Activated T-helper 17 cell treated with anti-CD3 and anti-CD28 coated beads, Interleukin-2, amount 50 U/mL, for 72 hours (primary cell): Measurements from ENCODE around the gene KCNQ1. TPM values are rescaled to one million over a fixed set of nuclear protein-coding genes. Genes with fewer than 3 reads are reported as not detected.

Source experiments
- ATAC-seq: fragments of 150-1000 bp; cut with Tn5 transposase; replicated peaks from 2 replicates; pipeline ENCODE4 v1.10.0; 2021; ENCODE audit warnings: mild to moderate bottlenecking, moderate library complexity
- H3K27ac Mint-ChIP-seq: one replicate; pipeline ENCODE4 v1.8.0; 2022; ENCODE audit warnings: mixed read lengths
- H3K27me3 Mint-ChIP-seq: one replicate; pipeline ENCODE4 v1.8.0; 2022; ENCODE audit warnings: mixed read lengths
- H3K36me3 Mint-ChIP-seq: one replicate; pipeline ENCODE4 v1.8.0; 2022; ENCODE audit warnings: low read depth, mild to moderate bottlenecking, mixed read lengths
- H3K4me1 Mint-ChIP-seq: one replicate; pipeline ENCODE4 v1.8.0; 2022; ENCODE audit warnings: mixed read lengths
- H3K4me3 Mint-ChIP-seq: one replicate; pipeline ENCODE4 v1.8.0; 2022; ENCODE audit warnings: mild to moderate bottlenecking, mixed read lengths
- H3K9me3 Mint-ChIP-seq: one replicate; pipeline ENCODE4 v1.8.0; 2022; ENCODE audit warnings: mixed read lengths
- total RNA-seq, 2 donors: library from RNA; stranded (reverse); gene quantifications; one replicate each; pipeline ENCODE4 v1.2.3, GENCODE V29; 2022

Gene KCNQ1
- total RNA-seq, 2 donors from 2014 or later: 7.0 to 9.7 TPM

DNA sequence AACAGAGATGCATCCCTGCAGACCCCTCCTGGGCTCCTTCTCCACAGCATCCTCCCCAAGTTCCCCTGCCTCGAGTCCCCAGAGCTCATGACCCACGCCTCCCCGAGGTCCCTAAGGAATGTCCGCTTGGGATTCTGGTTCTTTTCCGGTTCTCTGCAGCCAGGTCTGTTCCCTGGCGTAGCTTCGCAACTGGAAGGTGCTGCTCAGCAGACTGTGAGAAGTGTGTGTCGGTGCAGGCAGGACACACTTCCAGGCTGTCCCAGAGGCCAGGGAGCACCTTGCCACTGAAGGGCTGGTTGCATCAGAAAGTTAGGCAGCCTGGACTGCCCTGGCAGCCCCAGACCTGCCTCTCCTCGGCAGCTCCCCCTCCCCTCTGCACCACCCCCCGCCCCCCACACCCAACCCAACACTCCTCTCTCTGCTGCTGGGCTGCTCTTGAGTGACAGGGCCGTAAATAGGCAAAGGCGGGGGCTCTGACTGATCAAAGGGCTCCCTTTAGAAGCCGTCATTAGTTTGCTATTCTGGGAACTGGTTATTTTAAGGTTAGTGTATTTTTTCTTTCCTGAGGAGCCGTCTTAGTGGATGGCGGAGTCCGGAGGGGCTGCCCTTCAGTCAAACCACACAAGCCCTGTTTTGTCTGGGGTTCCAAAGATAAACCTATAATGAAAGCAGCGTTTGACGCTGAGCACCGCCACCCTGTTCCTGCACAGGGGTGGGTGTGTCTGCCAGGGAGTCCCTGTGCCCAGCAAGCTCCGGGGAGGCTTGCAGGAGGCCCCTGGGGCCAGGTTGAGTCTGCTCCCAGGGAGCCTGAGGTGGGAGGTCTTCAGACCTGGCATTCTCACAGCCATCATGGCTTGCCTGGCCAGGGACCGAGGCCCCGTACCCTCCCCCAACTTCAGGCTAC lies 343.6 kb downstream of the KCNQ1 start:
- Mint-ChIP-seq H3K27ac (no peak overlapping the region), H3K9me3 (no peaks in the 10 kb centered on the region), H3K4me1 (no peaks in the 10 kb centered on the region), H3K4me3 (no peak overlapping the region), H3K27me3 (no peaks in the 10 kb centered on the region), H3K36me3 (no peaks in the 10 kb centered on the region)
- no peak for ATAC-seq

DNA sequence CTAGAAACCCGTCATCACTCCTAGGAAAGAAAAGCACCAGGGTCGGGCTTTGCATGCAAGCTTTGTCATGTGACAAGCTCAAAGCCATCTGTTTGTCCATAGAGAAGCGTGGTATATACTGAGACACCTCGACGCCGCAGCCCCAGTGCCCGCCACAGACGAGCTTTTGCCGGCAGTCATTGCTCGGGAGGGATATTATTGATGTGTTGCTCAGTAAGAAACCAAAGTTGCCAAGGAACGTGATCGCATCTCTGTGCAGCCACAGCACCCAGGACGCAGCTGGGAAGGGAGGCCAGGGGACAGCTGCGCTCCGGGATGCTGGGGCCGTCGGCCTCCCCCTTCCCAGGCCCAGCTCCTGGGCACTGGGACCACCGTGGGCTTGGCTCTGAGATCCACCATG lies 344.5 kb downstream of the KCNQ1 start:
- no peak for ATAC-seq
- Mint-ChIP-seq H3K4me1 (no peaks in the 10 kb centered on the region), H3K9me3 (no peaks in the 10 kb centered on the region), H3K36me3 (no peaks in the 10 kb centered on the region), H3K27me3 (no peaks in the 10 kb centered on the region), H3K27ac (no peak overlapping the region), H3K4me3 (no peak overlapping the region)

DNA sequence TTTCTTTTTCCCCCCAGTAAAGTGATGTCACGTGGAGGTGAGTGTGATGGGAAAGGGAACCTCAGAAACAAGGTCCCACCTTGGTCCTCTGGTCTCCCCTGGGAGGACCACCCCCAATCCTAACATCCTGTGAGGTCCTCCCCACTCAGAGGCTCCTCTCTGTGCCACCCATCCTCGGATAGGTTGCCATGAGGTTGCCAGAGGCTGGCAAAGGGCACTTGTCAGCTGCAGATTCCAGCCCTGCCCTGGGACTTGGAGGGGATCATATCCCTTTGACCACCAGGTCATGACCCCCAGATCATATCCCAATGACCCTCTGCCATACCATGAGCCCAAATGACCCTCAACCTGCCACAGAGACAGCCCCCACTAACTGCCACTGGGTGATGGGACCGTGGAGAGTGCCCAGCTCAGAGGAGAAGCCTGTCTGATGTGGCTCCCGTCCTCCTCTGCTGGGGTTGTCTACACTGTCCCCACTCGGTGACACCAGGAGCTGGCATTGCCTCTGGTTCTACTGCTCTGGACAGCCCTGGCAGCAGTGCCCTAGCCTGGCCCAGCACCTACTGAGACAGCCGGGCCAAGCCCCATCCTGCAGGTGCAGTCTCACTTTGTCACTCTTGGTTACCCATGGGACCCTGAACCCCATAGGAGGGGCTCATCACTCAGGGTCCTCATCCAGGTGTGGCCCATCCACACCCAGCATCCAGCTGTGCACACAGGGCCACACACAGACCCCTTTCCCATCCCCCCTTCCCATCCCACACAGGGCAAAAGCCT lies 345.2 kb downstream of the KCNQ1 start:
- no peaks in the 10 kb centered on the region for H3K36me3 Mint-ChIP-seq
- ATAC-seq: no peak

DNA sequence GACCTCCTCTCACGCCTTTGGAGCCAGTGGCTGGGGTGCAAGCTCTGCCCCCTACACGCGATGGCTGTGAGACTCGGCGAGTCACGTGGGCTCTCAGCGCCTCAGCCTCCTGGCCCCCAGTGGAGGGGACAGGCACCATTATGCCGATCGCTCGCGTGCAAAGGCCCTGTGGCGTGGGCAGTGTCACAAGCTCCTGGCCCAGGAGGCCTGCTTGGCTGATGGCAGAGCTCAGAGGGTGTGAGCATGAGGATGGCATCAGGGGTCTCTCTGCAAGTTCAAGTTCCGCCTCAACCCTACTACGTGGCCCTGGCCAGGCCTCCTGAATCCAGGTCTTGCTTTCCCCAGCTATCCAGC lies 345.7 kb downstream of the KCNQ1 start:
- Mint-ChIP-seq H3K27me3 (no peaks in the 10 kb centered on the region), H3K4me1 (no peaks in the 10 kb centered on the region), H3K4me3 (no peak overlapping the region), H3K9me3 (no peaks in the 10 kb centered on the region), H3K27ac (peak overlapping the region; percentile 8), H3K36me3 (no peaks in the 10 kb centered on the region)
- no peak for ATAC-seq

More for the DNA sequence above, 345.2 kb downstream of the KCNQ1 start:
- Mint-ChIP-seq H3K27me3 (no peaks in the 10 kb centered on the region), H3K4me1 (no peaks in the 10 kb centered on the region), H3K9me3 (no peaks in the 10 kb centered on the region), H3K27ac (peak overlapping the region; percentile 8), H3K4me3 (no peak overlapping the region)

DNA sequence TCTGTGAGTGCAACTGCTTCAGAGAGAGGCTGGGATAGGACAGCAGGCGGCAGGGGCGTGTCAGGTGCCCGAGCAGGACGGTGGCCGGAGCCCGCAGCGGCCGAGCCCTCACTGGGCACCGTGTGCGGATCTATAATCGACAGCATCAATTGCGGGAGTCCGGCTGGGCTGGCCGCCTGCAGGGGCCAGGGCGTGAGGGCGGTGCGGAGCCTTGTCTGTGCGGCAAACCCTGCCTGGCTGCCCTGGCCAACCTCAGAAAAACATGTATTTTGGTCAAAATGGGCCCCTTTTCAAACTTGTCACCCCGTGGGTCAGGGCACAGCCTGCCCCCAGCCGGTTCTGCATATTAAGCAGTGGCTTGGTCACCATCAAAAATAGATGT lies 346.3 kb downstream of the KCNQ1 start:
- ATAC-seq: no peak
- Mint-ChIP-seq H3K27ac (no peak overlapping the region), H3K4me3 (no peak overlapping the region), H3K4me1 (no peaks in the 10 kb centered on the region), H3K9me3 (no peaks in the 10 kb centered on the region), H3K36me3 (no peaks in the 10 kb centered on the region), H3K27me3 (no peaks in the 10 kb centered on the region)

DNA sequence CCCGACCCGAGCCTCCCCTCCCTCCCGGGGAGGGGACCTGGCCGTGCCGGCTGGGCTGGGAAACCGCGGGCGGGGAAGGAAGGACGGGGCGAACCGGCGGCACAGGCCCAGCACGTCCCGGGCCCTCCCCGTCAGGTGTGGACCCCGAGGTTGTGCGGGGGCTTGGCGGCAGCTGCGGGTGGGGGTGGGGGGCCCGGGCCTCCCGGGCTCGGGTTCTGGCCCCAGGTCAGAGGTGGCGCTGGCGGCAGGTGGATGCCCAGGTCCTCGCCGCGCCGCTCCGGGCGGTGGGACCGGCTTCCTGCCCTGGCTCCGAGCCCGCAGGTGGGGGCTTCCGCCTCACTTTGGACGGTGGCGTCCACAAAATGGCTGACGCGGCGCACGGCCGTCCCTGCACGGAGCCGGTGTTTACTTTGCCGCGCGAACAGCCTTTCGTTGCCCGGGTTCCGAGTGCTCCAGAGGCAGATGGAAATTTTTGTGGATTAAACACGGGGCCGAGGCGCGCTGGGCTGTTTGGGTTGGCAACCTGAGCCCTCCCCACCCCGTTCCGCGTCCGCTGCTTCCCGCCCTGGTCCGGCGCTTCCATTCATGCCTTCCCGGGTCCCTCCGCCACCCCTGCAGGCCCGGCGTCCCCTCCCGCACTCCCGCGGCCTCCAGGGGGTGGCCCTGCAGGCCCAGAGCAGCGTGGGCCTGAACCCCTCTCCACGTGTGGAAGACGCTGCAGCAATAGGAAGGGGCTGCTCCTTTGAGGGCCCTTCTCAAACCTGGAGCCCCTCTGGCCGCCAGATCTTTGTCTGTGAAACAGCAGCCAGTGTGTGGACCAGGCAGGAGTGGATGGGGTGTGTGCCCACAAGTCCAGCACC lies 346.9 kb downstream of the KCNQ1 start:
- no peaks in the 10 kb centered on the region for H3K36me3 Mint-ChIP-seq
- H3K4me3 Mint-ChIP-seq: peak overlapping the region; percentile 54
- no peaks in the 10 kb centered on the region for H3K27me3 Mint-ChIP-seq
- no peaks in the 10 kb centered on the region for H3K4me1 Mint-ChIP-seq
- ATAC-seq: peak; percentile 62
- H3K27ac Mint-ChIP-seq: peak overlapping the region; percentile 61
- H3K9me3 Mint-ChIP-seq: no peaks in the 10 kb centered on the region

GRCh38 chr11:2792381-2793250 lies 347.8 kb downstream of the KCNQ1 start:
- no peaks in the 10 kb centered on the region for H3K36me3 Mint-ChIP-seq
- no peak for ATAC-seq
- no peaks in the 10 kb centered on the region for H3K4me1 Mint-ChIP-seq
- H3K27ac Mint-ChIP-seq: peak overlapping the region; percentile 61
- no peaks in the 10 kb centered on the region for H3K27me3 Mint-ChIP-seq
- H3K4me3 Mint-ChIP-seq: peak overlapping the region; percentile 54
- H3K9me3 Mint-ChIP-seq: no peaks in the 10 kb centered on the region

- peaks cover 3% of the 10 kb centered on the region for H3K4me1 Mint-ChIP-seq
- H3K36me3 Mint-ChIP-seq: no peaks in the 10 kb centered on the region
- H3K9me3 Mint-ChIP-seq: no peaks in the 10 kb centered on the region
- no peak overlapping the region for H3K27ac Mint-ChIP-seq
- H3K4me3 Mint-ChIP-seq: no peak overlapping the region
- H3K27me3 Mint-ChIP-seq: no peaks in the 10 kb centered on the region
- ATAC-seq: no peak
Observed at GRCh38 chr11:2793701-2794045, 348.9 kb downstream of the KCNQ1 start.

GRCh38 chr11:2794046-2794967 lies 349.5 kb downstream of the KCNQ1 start:
- no peak overlapping the region for H3K27ac Mint-ChIP-seq
- no peak for ATAC-seq

GRCh38 chr11:2794968-2795322 lies 350.1 kb downstream of the KCNQ1 start:
- Mint-ChIP-seq H3K4me3 (no peak overlapping the region), H3K36me3 (no peaks in the 10 kb centered on the region), H3K4me1 (peaks cover 6% of the 10 kb centered on the region), H3K9me3 (no peaks in the 10 kb centered on the region), H3K27me3 (no peaks in the 10 kb centered on the region), H3K27ac (no peak overlapping the region)
- ATAC-seq: no peak

More at GRCh38 chr11:2794046-2794967, 349.5 kb downstream of the KCNQ1 start:
- Mint-ChIP-seq H3K36me3 (no peaks in the 10 kb centered on the region), H3K4me3 (no peak overlapping the region), H3K27me3 (no peaks in the 10 kb centered on the region), H3K4me1 (peaks cover 6% of the 10 kb centered on the region), H3K9me3 (no peaks in the 10 kb centered on the region)

GRCh38 chr11:2795491-2795991 lies 350.7 kb downstream of the KCNQ1 start:
- ATAC-seq: no peak

GRCh38 chr11:2796091-2796490 lies 351.3 kb downstream of the KCNQ1 start:
- Mint-ChIP-seq H3K36me3 (no peaks in the 10 kb centered on the region), H3K4me1 (peaks cover 6% of the 10 kb centered on the region), H3K27ac (no peak overlapping the region), H3K27me3 (no peaks in the 10 kb centered on the region), H3K9me3 (no peaks in the 10 kb centered on the region), H3K4me3 (no peak overlapping the region)
- ATAC-seq: no peak

More at GRCh38 chr11:2795491-2795991, 350.7 kb downstream of the KCNQ1 start:
- Mint-ChIP-seq H3K9me3 (no peaks in the 10 kb centered on the region), H3K27me3 (no peaks in the 10 kb centered on the region), H3K4me3 (no peak overlapping the region), H3K4me1 (peaks cover 6% of the 10 kb centered on the region), H3K36me3 (no peaks in the 10 kb centered on the region), H3K27ac (no peak overlapping the region)
